Kidney (tissue), 14 donors: ENCODE measurements around the gene RAB42. TPM values are rescaled to one million over a fixed set of nuclear protein-coding genes. Genes with fewer than 3 reads are reported as not detected.

Source experiments
- DNase-seq, 5 donors: peaks; one replicate each; pipeline ENCODE4 v3.0.0-alpha.2; 2013 to 2020
- FAIRE-seq: peaks from 2 replicates; lab custom pipeline; 2012; peaks lifted over from hg19 to GRCh38; lab: Jason Lieb, UNC
- H3K27ac ChIP-seq, 2 donors: one replicate each; pipeline ENCODE4 v1.7.0; 2013; ENCODE audit warnings: low read depth in 2 of 2, low read length in 2 of 2, inconsistent platforms in 1 of 2
- H3K27me3 ChIP-seq: one replicate; pipeline ENCODE4 v1.7.1; 2013; ENCODE audit warnings: low read length, inconsistent platforms; ENCODE audit not compliant: control insufficient read depth, insufficient read depth
- H3K36me3 ChIP-seq, 3 donors: one replicate each; pipeline versions ENCODE4 v1.7.0 to v1.7.1; 2013; ENCODE audit warnings: low read length in 3 of 3, control low read depth in 1 of 3, inconsistent platforms in 1 of 3; ENCODE audit not compliant: insufficient read depth in 3 of 3, control insufficient read depth in 2 of 3
- H3K4me1 ChIP-seq, 3 donors: one replicate each; pipeline versions ENCODE4 v1.7.0 to v1.7.1; 2013; ENCODE audit warnings: low read length in 3 of 3, inconsistent platforms in 1 of 3, low read depth in 1 of 3; ENCODE audit not compliant: control insufficient read depth in 2 of 3, insufficient read depth in 2 of 3
- H3K4me3 ChIP-seq, 3 donors: one replicate each; pipeline versions ENCODE4 v1.7.0 to v1.8.1; 2013; ENCODE audit warnings: low read length in 3 of 3, control low read depth in 1 of 3, inconsistent platforms in 1 of 3
- H3K9ac ChIP-seq, 3 donors: one replicate each; pipeline versions ENCODE4 v1.7.0 to v1.7.1; 2013; ENCODE audit warnings: low read length in 3 of 3, control low read depth in 1 of 3, inconsistent platforms in 1 of 3
- H3K9me3 ChIP-seq, 3 donors: one replicate each; pipeline versions ENCODE4 v1.7.0 to v1.7.1; 2013; ENCODE audit warnings: low read length in 3 of 3, control low read depth in 1 of 3, inconsistent platforms in 1 of 3; ENCODE audit not compliant: control insufficient read depth in 2 of 3, insufficient read depth in 1 of 3
- CTCF ChIP-seq: IDR thresholded peaks from 3 replicates; pipeline ENCODE4 v1.5.1; 2012; ENCODE audit warnings: mild to moderate bottlenecking, moderate library complexity, borderline replicate concordance; ENCODE audit not compliant: insufficient read depth; ENCODE audit errors: extremely low read depth
- intact Hi-C: fragments of 100-400 bp; cut with DNase I; formaldehyde crosslinking; loops from one replicate; pipeline ENCODE4 v1.11.1; 2022
- polyA plus RNA-seq: library from polyadenylated mRNA; stranded (reverse); fragments of 350-450 nt; fragmentation: Illumina TruSeq; extraction: RNeasy Lipid Tissue Mini Kit (QIAGEN cat#74804); gene quantifications from one replicate; pipeline ENCODE4 v1.2.3, GENCODE V29; 2014; ENCODE audit warnings: low read depth, low replicate concordance; ENCODE audit not compliant: insufficient read depth
- total RNA-seq: library from RNA; stranded (reverse); fragmentation: NEBNext Ultra II Directional; extraction: Animal tissue kit (Norgen Biotek cat#: 25700); gene quantifications from one replicate; pipeline ENCODE4 v1.2.1, GENCODE V29; 2021
- donor health status: control.
- donor health status: control.
- donor health status: control.
- donor health status: control.
- donor health status: control.
- donor health status: DM: yes; HTN: yes; CAD: no.
- donor health status: Normal renal cell carcinoma (clear cell type).

RAB42 gene
- total and polyA plus RNA-seq, 2 donors from 2014 or later = 0.32 to 3.3 TPM

GRCh38 chr1:28577738-28578536, 14.1 kb upstream of the RAB42 start:
- DNase-seq = no peak
- FAIRE-seq = no peak
- H3K4me3 ChIP-seq = no peak overlapping the region
- no peaks in the 10 kb centered on the region for H3K27me3 ChIP-seq
- H3K27ac ChIP-seq = no peak overlapping the region
- no peaks in the 10 kb centered on the region for H3K9me3 ChIP-seq
- H3K4me1 ChIP-seq = peaks cover 0 to 13% (median 0%) of the 10 kb centered on the region in 3 donors
- intact Hi-C loops = no loop called here
- TF ChIP-seq CTCF = no peak
- H3K36me3 ChIP-seq = peaks cover 3 to 24% (median 20%) of the 10 kb centered on the region in 3 donors
- H3K9ac ChIP-seq = no peak overlapping the region

- Histone ChIP-seq H3K36me3 (peaks cover 3 to 24% (median 20%) of the 10 kb centered on the region in 3 donors), H3K4me3 (no peak overlapping the region)
- no peak for FAIRE-seq
Observed at GRCh38 chr1:28578696-28579218, 13.3 kb upstream of the RAB42 start.

GRCh38 chr1:28579401-28579800, 12.7 kb upstream of the RAB42 start:
- intact Hi-C loops = no loop called here
- H3K27me3 ChIP-seq = no peaks in the 10 kb centered on the region
- FAIRE-seq = no peak

More at GRCh38 chr1:28578696-28579218, 13.3 kb upstream of the RAB42 start:
- DNase-seq = no peak
- intact Hi-C loops = no loop called here
- no peaks in the 10 kb centered on the region for H3K27me3 ChIP-seq
- H3K27ac ChIP-seq = no peak overlapping the region
- no peak overlapping the region for H3K9ac ChIP-seq
- H3K4me1 ChIP-seq = peaks cover 0 to 13% (median 0%) of the 10 kb centered on the region in 3 donors
- no peak for TF ChIP-seq CTCF
- H3K9me3 ChIP-seq = no peaks in the 10 kb centered on the region

More at GRCh38 chr1:28579401-28579800, 12.7 kb upstream of the RAB42 start:
- Histone ChIP-seq H3K9me3 (no peaks in the 10 kb centered on the region), H3K4me3 (no peak overlapping the region), H3K4me1 (peaks cover 0 to 13% (median 0%) of the 10 kb centered on the region in 3 donors), H3K9ac (no peak overlapping the region), H3K36me3 (peaks cover 3 to 24% (median 18%) of the 10 kb centered on the region in 3 donors), H3K27ac (no peak overlapping the region)
- no peak for TF ChIP-seq CTCF
- DNase-seq = no peak
